Smooth muscle cell (in vitro differentiated cells): Measurements from ENCODE around the gene CDC42BPB. TPM values are rescaled to one million over a fixed set of nuclear protein-coding genes. Genes with fewer than 3 reads are reported as not detected.

Source experiments
- polyA plus RNA-seq: library from polyadenylated mRNA; unstranded; fragments of >200 nt; fragmentation: Nextera tagmentation; extraction: Ambion mirVana; gene quantifications from 2 replicates; pipeline ENCODE4 v1.2.1, GENCODE V29; 2016
- total RNA-seq: library from RNA; depleted of rRNA; stranded (reverse); fragments of >200 nt; gene quantifications from 2 replicates; pipeline ENCODE4 v1.2.3, GENCODE V29; 2014

CDC42BPB gene
- total and polyA plus RNA-seq, 2 experiments from 2014 or later, result 11.3 to 71.2 TPM

Other genes with a start within 250 kb of the CDC42BPB start
- gene AMN, start 134.9 kb downstream of the CDC42BPB start, total RNA-seq, result 0.31 TPM in 1 of 2 replicates, not detected in the other
- 0.65 and 1.2 TPM in 2 replicates for gene AMN, start 134.9 kb downstream of the CDC42BPB start, polyA plus RNA-seq
- gene LBHD2, start 26.7 kb upstream of the CDC42BPB start, total RNA-seq, result not detected in 2 replicates
- gene LBHD2, start 26.7 kb upstream of the CDC42BPB start, polyA plus RNA-seq, result not detected in 2 replicates
- gene EXOC3L4, start 37.2 kb upstream of the CDC42BPB start, total RNA-seq, result not detected in 2 replicates
- not detected in 2 replicates for gene EXOC3L4, start 37.2 kb upstream of the CDC42BPB start, polyA plus RNA-seq
- 35.7 and 46.5 TPM in 2 replicates for gene TNFAIP2, start 65.9 kb upstream of the CDC42BPB start, total RNA-seq
- gene TNFAIP2, start 65.9 kb upstream of the CDC42BPB start, polyA plus RNA-seq, result 57.7 and 76.5 TPM in 2 replicates